Stomach smooth muscle (tissue), 2 donors: ENCODE measurements around the gene BIRC7.
A peak's percentile ranks its signal among the peaks of the same experiment; 100 is the strongest.

Experiments used
- H3K27ac ChIP-seq: one replicate; pipeline ENCODE4 v1.7.0; 2013; ENCODE audit warnings: mild to moderate bottlenecking, low read length, inconsistent platforms
- H3K27me3 ChIP-seq, 2 donors: one replicate each; pipeline ENCODE4 v1.7.0; 2013; ENCODE audit warnings: low read length in 2 of 2; ENCODE audit not compliant: insufficient read depth in 2 of 2, control insufficient read depth in 1 of 2
- H3K36me3 ChIP-seq, 2 donors: one replicate each; pipeline ENCODE4 v1.7.0; 2013; ENCODE audit warnings: low read length in 2 of 2; ENCODE audit not compliant: control insufficient read depth in 2 of 2, insufficient read depth in 2 of 2
- H3K4me1 ChIP-seq: one replicate; pipeline ENCODE4 v1.7.0; 2013; ENCODE audit warnings: low read length; ENCODE audit not compliant: control insufficient read depth, insufficient read depth
- H3K4me3 ChIP-seq, 2 donors: one replicate each; pipeline ENCODE4 v1.7.0; 2013; ENCODE audit warnings: low read length in 2 of 2
- H3K9ac ChIP-seq, 2 donors: one replicate each; pipeline ENCODE4 v1.7.0; 2013; ENCODE audit warnings: low read length in 2 of 2, mild to moderate bottlenecking in 1 of 2
- H3K9me3 ChIP-seq, 2 donors: one replicate each; pipeline ENCODE4 v1.7.0; 2013; ENCODE audit warnings: low read length in 2 of 2; ENCODE audit not compliant: control insufficient read depth in 2 of 2
- donor health status: healthy.
- donor health status: Pancreatic carcinoma.

The BIRC7 gene

DNA sequence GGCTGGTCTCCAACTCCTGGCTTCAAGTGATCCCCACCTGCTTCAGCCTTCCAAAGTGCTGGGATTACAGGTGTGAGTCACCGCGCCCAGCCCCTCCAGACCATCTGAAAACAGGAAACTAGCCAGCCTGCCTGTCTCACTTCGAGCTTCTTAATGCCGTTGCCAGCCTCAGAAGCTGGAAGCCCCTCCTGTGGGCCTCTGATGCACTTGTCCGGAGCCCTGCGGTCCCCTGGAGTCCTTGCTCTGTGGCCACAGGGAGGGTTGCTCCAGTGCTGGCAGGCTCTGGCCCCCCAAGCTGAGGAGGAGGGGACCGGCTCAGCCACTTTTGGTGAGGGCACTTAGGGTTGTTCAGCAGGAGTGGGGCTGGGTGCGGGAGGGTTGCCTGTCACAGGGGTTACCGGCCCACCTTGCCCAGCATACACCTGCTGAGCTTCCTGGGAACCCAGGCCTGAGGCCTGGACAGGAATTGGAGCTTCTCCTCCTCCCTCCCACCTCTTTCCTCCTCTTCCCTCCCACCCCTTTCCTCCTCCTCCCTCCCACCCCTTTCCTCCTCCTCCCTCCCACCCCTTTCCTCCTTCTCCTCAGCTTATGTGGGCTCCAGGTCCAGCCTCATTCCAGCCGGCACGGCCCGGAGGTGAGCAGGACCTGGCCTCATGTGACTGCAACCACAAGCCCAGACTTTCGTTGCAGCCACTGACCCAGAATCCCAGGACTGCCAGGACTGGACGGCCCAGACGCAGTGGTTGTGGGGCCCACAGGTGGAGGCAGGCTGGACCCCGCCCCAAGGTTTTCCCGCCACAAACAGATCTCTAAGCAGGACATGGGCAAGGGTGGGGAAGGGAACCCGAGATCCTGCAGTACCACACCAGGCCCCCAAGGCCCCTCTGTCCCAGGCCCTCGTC, 9.4 kb upstream of the BIRC7 start:
- no peaks in the 10 kb centered on the region for H3K9me3 ChIP-seq
- H3K27me3 ChIP-seq = peaks cover 3 to 10% of the 10 kb centered on the region in 2 donors
- H3K9ac ChIP-seq = no peak overlapping the region
- no peaks in the 10 kb centered on the region for H3K36me3 ChIP-seq
- H3K27ac ChIP-seq = no peak overlapping the region
- H3K4me3 ChIP-seq = no peak overlapping the region
- H3K4me1 ChIP-seq = peaks cover 16% of the 10 kb centered on the region

DNA sequence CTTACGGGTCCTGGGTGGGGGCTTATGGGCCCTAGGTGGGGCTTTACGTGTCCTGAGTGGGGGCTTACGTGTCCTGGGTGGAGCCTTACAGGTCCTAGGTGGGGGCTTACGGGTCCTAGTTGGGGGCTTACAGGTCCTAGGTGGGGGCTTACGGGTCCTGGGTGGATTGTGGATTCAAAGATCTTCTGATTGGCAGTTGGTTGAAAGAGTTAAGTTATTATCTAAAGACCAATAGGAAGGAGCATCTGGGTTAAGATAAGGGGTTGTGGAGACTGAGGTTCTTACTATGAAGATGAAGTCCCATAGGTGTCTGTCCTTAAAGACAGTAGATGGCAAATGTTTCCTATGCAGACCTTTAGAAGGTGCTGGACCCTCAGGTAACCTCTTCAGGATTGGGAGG, 8.4 kb upstream of the BIRC7 start:
- H3K27me3 ChIP-seq = peaks cover 3 to 10% of the 10 kb centered on the region in 2 donors
- H3K36me3 ChIP-seq = no peaks in the 10 kb centered on the region
- no peak overlapping the region for H3K9ac ChIP-seq

DNA sequence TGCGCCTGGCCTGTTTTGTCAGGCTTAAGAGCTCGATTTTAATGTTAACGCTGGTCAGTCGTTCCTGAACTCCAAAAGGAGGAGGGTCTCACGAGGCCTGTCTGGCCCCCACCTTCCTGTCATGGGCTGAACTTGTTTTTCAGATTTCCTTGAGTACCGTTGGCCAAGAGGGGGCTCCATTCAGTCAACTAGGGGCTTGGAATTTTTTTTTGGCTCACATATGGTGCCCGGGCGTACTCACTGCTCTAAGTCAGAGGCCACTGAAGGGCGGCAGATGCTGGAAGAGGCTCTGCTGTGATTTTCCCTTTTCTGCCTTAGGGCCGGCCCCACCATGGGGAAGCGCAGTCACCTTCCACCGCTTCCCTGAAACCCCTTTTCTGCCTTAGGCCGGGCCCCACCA, 6.9 kb upstream of the BIRC7 start:
- no peak overlapping the region for H3K27ac ChIP-seq
- peaks cover 3 to 10% of the 10 kb centered on the region in 2 donors for H3K27me3 ChIP-seq
- no peak overlapping the region for H3K4me3 ChIP-seq
- H3K9me3 ChIP-seq = no peaks in the 10 kb centered on the region
- H3K9ac ChIP-seq = no peak overlapping the region
- H3K36me3 ChIP-seq = no peaks in the 10 kb centered on the region
- peaks cover 16% of the 10 kb centered on the region for H3K4me1 ChIP-seq

More for the DNA sequence above, 8.4 kb upstream of the BIRC7 start:
- Histone ChIP-seq H3K9me3 (no peaks in the 10 kb centered on the region), H3K27ac (no peak overlapping the region), H3K4me3 (no peak overlapping the region), H3K4me1 (peaks cover 16% of the 10 kb centered on the region)

DNA sequence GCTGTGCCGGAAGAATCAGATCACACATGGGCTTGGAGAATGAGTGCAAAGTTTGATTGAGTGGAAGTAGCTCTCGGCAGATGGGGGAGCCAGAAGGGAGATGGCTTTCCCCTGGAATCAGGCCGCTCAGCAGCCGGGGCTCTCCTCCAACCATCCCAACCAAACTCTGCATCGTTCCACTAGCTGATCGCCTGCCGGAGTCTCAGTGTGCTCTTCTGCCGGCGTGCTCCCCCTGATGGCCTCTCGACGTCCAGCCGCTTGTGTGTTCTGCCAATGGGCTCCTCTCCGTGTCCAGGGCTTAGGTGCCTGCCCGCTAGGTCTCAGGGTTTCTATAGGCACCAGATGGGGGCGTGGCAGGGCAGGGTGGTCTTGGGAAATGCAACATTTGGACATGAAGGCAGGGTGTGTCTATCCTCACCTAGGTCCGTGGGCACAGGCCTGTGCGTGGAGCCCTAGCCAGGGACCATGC, 4.9 kb upstream of the BIRC7 start:
- Histone ChIP-seq H3K36me3 (no peaks in the 10 kb centered on the region), H3K9me3 (no peaks in the 10 kb centered on the region), H3K27me3 (peaks cover 12 to 15% of the 10 kb centered on the region in 2 donors), H3K4me1 (peaks cover 5% of the 10 kb centered on the region), H3K27ac (no peak overlapping the region), H3K4me3 (no peak overlapping the region), H3K9ac (peak overlapping the region in 1 of 2 donors; percentile 21)

DNA sequence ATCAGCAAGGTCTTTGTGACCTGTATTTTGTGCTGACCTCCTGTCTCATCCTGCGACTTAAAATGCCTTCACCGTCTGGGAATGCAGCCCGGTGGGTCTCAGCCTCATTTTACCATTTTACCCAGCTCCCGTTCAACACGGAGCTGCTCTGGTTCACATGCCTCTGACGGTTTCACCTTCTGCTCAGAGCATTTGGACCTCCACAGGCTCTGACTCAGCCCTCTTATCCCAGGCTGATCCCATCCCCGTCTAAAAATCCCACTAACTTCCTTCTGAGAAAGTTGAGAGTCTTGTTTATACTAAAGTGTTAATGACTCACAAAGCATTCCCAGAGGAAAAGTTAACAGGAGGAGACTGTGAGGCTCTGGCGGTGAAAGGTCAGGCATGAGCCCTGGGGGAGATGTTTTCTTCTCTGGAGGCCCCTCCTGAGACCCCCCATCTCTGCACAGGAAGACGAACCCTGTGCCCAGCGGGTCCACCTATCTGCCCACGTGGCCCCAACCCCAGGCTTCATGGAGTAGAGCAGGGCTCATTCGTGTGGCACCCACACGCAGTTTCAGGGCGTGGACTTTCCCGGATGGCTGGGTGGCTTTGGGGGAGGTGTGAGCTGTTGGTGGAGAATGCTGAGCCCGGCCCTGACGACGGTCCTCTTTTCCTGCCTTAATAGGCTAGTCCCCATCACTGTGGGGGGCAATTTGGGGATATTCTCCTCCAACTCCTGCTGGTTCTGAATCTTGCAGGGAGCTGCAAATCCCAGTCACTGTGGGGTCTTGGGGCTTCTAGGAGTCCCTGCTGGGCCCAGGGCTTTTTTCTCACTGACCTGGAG, 3.3 kb upstream of the BIRC7 start:
- Histone ChIP-seq H3K4me1 (peaks cover 5% of the 10 kb centered on the region), H3K36me3 (no peaks in the 10 kb centered on the region), H3K4me3 (no peak overlapping the region), H3K27me3 (peaks cover 8 to 15% of the 10 kb centered on the region in 2 donors), H3K9me3 (no peaks in the 10 kb centered on the region), H3K27ac (no peak overlapping the region), H3K9ac (no peak overlapping the region)

DNA sequence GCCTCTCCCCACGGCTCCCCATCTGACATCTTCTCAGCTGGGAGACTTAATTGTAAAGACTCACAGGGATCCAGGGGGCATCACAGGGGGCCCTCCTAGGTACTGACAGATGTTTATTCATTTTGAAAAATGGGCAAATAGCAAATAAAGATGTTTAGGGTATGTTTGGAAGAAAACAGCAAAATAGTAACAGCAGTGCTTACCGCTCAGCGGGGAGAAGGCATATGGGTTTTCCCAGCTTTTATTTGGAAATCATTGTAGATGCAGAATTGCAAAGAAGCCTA, 2.7 kb upstream of the BIRC7 start:
- Histone ChIP-seq H3K27ac (no peak overlapping the region), H3K4me3 (no peak overlapping the region), H3K9ac (no peak overlapping the region), H3K27me3 (peaks cover 8 to 15% of the 10 kb centered on the region in 2 donors), H3K9me3 (no peaks in the 10 kb centered on the region), H3K4me1 (peaks cover 5% of the 10 kb centered on the region), H3K36me3 (no peaks in the 10 kb centered on the region)

DNA sequence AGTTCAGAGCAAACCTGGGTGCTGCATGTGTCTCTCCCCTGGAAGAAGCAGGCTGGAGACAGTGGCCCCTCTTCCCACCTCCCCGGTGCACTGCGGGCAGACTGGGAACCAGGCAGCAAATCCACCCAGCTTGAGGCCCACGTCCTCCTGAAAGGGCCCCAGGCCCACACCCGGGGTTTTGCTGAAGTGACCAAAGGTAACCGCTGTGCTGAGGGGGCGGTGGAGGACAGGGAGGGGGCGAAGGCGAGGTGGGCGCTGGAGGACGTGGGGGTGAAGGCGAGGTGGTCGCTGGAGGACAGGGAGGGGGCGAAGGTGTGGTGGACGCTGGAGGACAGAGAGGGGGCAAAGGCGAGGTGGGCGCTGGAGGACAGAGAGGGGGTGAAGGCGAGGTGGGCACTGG, 1.8 kb upstream of the BIRC7 start:
- H3K36me3 ChIP-seq = no peaks in the 10 kb centered on the region
- peaks cover 8 to 11% of the 10 kb centered on the region in 2 donors for H3K27me3 ChIP-seq
- H3K4me3 ChIP-seq = no peak overlapping the region
- no peak overlapping the region for H3K9ac ChIP-seq
- H3K27ac ChIP-seq = no peak overlapping the region
- H3K9me3 ChIP-seq = no peaks in the 10 kb centered on the region
- peaks cover 5% of the 10 kb centered on the region for H3K4me1 ChIP-seq

DNA sequence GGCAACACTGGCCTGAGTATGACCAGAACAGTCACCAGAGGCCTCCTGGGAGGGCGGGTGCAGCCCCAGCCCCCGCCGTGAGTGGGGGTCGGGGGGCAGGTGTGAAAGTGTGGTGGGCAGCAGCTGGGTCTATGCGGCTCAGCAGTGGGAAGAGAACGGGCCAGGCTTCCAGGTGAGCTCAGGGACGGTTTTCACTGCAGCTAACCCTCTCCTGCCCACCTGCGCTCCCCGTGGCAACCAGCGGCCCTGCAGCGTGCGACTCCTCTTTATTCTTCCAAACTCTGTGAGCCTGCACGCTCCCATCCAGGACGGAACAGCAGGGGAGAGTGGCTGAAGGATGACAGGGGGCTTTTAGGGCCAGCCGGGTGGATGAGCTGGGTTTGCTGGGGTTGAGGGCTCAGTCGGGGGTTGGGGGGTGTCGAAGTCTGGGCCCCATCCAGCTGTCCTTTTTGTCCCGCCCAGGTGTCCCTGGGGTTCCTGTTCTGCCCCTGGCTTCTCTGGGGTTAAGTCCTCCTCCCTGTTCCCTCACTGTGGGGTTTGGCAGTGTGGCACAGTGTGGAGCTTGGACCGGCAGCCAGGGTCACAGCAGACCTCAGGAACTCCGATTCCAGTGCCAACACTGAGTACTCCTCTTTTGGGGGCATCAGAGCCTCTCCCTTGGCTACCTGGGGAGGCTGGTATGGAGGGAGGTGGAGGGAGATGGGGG, 859 bp upstream of the BIRC7 start:
- Histone ChIP-seq H3K9me3 (no peaks in the 10 kb centered on the region), H3K36me3 (no peaks in the 10 kb centered on the region), H3K27me3 (peaks cover 7 to 8% of the 10 kb centered on the region in 2 donors), H3K4me1 (peaks cover 5% of the 10 kb centered on the region), H3K9ac (no peak overlapping the region), H3K27ac (no peak overlapping the region), H3K4me3 (no peak overlapping the region)

DNA sequence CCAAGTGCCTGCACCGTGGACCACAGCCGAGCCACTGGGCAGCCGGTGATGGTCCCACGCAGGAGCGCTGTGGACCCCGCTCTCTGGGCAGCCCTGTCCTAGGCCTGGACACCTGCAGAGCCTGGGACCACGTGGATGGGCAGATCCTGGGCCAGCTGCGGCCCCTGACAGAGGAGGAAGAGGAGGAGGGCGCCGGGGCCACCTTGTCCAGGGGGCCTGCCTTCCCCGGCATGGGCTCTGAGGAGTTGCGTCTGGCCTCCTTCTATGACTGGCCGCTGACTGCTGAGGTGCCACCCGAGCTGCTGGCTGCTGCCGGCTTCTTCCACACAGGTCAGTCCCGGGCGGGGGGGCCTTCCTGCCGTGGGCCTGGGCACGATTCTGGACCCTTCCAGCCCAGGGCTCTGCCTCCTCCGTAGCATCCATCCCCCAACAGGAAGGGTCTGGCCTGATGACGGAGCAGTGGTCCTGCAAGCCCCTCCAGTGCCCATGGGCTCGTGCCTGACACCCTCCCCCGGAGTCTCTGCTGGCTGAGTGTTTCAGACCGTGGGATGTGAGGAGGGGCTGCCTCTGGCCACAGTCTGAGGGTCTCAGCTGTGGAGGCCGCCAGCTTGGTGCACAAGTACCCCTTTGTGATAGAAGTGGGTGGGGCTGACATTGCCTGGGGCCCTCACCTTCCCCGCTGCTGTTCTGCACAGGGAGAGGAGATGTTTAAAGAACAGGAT, 572 bp downstream of the BIRC7 start:
- Histone ChIP-seq H3K4me1 (no peaks in the 10 kb centered on the region), H3K27ac (no peak overlapping the region), H3K9ac (no peak overlapping the region), H3K4me3 (no peak overlapping the region), H3K9me3 (no peaks in the 10 kb centered on the region), H3K36me3 (no peaks in the 10 kb centered on the region), H3K27me3 (peaks cover 5 to 8% of the 10 kb centered on the region in 2 donors)

DNA sequence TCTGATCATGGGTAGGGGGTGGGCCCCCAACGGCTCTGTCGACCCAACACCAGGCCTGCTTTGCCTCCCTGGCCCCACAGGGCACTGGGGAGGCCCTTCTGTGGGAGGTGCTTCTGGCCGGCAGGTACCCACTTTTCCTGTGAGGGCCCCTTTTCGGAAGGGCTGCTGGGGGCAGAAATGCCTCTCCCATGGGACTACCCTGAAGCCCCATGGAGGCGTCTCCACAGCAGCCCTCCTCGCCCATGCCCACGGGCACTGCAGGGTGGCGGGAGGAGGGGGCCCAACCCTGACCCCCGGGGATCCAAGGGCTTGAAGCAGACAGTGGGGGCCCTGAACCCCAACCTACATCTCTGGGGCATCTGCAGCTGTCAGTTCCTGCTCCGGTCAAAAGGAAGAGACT, 2.3 kb downstream of the BIRC7 start:
- H3K9me3 ChIP-seq = no peaks in the 10 kb centered on the region
- H3K4me3 ChIP-seq = no peak overlapping the region
- H3K9ac ChIP-seq = no peak overlapping the region
- H3K27me3 ChIP-seq = peaks cover 5 to 8% of the 10 kb centered on the region in 2 donors
- no peaks in the 10 kb centered on the region for H3K4me1 ChIP-seq
- H3K36me3 ChIP-seq = no peaks in the 10 kb centered on the region
- no peak overlapping the region for H3K27ac ChIP-seq
